ENCODE results near the gene MAVS.

Gene MAVS

DNA sequence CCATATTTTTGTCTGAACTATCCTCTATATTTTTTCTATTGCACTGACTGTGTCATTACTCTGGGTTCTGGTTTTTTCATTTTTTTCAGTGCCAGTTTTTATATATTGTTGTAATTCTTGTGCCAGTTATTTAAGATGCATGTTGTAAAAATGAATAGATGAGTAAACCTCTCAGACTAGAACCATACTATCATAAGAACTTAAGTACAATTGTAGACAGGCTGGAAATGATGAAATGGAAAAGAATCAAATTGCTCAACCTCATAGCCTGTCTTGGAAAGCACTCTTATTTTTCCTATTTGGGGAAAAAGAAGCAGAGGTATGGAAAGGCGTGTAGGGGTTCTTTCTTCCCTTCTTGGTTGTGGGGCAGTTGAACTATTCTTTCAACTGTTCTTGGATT, 72.7 kb downstream of the MAVS start:
- no peak overlapping the region for H3K4me3 Mint-ChIP-seq
- H3K4me1 Mint-ChIP-seq: no peaks in the 10 kb centered on the region
- TF ChIP-seq, protein P1, sequence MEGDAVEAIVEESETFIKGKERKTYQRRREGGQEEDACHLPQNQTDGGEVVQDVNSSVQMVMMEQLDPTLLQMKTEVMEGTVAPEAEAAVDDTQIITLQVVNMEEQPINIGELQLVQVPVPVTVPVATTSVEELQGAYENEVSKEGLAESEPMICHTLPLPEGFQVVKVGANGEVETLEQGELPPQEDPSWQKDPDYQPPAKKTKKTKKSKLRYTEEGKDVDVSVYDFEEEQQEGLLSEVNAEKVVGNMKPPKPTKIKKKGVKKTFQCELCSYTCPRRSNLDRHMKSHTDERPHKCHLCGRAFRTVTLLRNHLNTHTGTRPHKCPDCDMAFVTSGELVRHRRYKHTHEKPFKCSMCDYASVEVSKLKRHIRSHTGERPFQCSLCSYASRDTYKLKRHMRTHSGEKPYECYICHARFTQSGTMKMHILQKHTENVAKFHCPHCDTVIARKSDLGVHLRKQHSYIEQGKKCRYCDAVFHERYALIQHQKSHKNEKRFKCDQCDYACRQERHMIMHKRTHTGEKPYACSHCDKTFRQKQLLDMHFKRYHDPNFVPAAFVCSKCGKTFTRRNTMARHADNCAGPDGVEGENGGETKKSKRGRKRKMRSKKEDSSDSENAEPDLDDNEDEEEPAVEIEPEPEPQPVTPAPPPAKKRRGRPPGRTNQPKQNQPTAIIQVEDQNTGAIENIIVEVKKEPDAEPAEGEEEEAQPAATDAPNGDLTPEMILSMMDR (IDR thresholded peaks at IDR 0.05; ENCODE audit: unreplicated experiment in 3 of 3): no peak
- H3K27me3 Mint-ChIP-seq (ENCODE audit: low read depth): no peaks in the 10 kb centered on the region
- H3K9me3 Mint-ChIP-seq: no peaks in the 10 kb centered on the region
- peaks cover 77% of the 10 kb centered on the region for H3K36me3 Mint-ChIP-seq (ENCODE audit: low read depth)
- no peak overlapping the region for H3K27ac Mint-ChIP-seq

DNA sequence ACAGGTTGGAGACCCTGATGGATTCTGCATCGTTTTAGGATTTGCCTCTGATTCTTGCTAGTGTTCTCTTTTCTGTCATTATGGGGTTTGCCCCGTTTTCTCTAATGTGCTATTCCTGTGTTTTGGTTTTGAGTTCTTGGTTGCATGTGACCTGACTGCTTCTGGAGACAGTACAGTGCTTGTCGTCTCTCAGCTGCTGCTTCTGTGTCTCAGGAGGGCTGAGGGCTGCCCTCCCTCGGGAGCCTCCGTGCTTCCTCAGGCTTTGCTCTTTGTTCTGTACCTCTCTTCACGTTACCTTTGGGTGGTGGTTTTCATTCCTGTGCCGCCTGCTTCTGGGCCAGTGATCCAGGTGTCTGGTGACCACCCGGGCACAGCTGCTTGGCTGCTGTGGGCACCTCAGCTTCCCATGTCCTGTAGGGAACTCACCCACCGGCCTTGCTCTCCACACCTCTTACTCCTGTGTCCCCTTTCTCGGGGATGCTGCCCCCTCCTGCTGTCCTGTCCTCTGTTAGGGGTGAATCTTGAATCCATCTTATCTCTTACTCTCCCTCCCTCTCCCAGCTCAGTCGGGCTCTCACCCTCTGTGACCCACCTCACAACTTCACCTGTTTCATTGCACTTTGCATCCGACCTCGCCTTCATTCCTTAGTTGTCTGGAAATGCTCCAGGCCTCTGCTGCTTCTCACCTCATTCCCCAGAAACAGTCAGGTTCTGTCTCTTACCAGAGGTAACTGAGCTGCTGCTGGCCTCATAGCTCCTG, 75.8 kb downstream of the MAVS start:
- H3K4me3 Mint-ChIP-seq: no peak overlapping the region
- H3K9me3 Mint-ChIP-seq: no peaks in the 10 kb centered on the region
- peaks cover 13% of the 10 kb centered on the region for H3K4me1 Mint-ChIP-seq
- H3K27me3 Mint-ChIP-seq (ENCODE audit: low read depth): no peaks in the 10 kb centered on the region
- TF ChIP-seq, protein P1 (IDR thresholded peaks at IDR 0.05; ENCODE audit: unreplicated experiment in 3 of 3): no peak
- peaks cover 65% of the 10 kb centered on the region for H3K36me3 Mint-ChIP-seq (ENCODE audit: low read depth)
- H3K27ac Mint-ChIP-seq: no peak overlapping the region

DNA sequence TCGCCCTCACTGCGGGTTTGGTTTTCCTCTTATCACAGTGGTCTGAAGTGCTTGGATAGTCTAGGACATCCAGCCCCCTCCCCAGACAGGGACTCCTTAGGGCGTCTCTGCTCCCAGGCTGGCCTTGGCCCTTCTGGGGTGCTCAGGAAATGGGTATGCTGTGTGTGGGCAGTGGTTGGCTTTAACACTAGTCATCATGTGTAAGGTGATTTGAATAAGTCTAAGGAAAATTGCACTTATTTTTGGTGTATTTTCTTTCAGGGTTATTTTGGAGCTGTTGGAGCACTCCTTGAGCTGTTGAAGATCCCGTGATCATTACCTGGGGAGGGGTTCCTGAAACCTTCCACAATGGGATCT, 76.3 kb downstream of the MAVS start:
- no peak overlapping the region for H3K27ac Mint-ChIP-seq
- TF ChIP-seq, protein P1 (IDR thresholded peaks at IDR 0.05; ENCODE audit: unreplicated experiment in 3 of 3): no peak
- peaks cover 64% of the 10 kb centered on the region for H3K36me3 Mint-ChIP-seq (ENCODE audit: low read depth)
- H3K9me3 Mint-ChIP-seq: no peaks in the 10 kb centered on the region
- H3K4me1 Mint-ChIP-seq: peaks cover 18% of the 10 kb centered on the region
- no peak overlapping the region for H3K4me3 Mint-ChIP-seq
- H3K27me3 Mint-ChIP-seq (ENCODE audit: low read depth): no peaks in the 10 kb centered on the region

DNA sequence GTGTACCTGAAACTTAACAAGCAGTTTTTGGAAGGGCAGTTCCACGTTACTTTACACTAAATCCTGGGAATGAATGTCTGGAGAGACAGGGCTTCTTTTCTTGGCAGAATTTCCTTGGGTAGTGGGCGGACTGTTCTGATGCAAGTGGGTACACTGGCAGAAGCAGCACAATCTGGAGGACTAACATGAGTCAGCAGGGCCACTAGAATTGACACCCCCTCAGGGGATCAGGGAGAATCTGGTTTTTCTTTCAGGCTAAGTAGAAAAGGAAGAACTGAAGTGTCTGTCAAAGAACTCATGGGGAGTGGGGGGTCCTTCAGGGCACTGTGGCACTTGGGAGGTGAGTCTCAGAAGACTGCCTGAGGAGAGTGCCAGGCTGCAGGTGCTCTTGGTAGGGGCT, 77.2 kb downstream of the MAVS start:
- TF ChIP-seq, protein P1 (IDR thresholded peaks at IDR 0.05; ENCODE audit: unreplicated experiment in 3 of 3): no peak
- no peak overlapping the region for H3K4me3 Mint-ChIP-seq

DNA sequence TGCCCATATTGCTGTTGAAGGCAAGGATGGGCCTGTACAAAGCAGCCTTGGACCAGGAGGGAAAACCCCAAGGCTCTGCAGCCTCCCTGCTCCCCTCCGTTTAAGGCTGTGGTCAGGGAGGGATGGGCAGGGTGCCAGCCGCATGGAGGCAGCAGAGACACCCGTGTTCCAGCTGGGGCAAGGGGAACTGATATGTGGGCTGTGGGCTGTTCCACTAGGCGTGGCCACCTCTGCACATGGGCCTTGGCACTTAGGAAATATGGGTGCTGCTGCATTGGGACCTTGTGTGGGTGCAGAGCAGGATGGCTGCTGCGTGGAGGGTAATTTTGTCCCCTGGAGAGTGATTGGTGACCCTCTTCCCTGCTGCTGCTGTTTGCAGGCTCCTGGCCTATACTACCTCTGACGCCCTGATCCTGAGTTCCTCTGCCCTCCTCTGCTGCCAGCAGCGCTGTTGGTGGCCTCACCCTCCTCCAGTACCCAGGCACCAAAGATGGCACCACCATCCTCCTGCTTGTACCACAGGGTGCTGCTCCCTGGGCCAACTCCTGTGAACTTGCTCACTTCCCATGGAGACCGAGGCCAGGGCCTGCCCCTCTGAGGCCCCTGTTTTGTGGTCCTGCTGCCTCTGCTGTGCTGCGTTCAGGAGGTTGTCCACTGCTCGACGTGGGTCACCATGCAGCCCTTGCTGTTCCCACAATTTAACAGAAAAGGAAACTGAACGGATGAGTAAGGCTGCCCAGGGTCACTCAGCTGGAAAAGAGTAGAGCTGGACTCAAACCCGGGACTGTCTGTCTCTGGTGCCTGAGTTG, 77.9 kb downstream of the MAVS start:
- H3K27me3 Mint-ChIP-seq (ENCODE audit: low read depth): peaks cover 3% of the 10 kb centered on the region
- H3K4me1 Mint-ChIP-seq: peaks cover 24% of the 10 kb centered on the region
- peaks cover 52% of the 10 kb centered on the region for H3K36me3 Mint-ChIP-seq (ENCODE audit: low read depth)
- H3K27ac Mint-ChIP-seq: peak overlapping the region in 1 of 3 experiments; percentile 69
- TF ChIP-seq, protein P1 (IDR thresholded peaks at IDR 0.05; ENCODE audit: unreplicated experiment in 3 of 3): no peak
- H3K4me3 Mint-ChIP-seq: no peak overlapping the region
- H3K9me3 Mint-ChIP-seq: no peaks in the 10 kb centered on the region

More for the DNA sequence above, 77.2 kb downstream of the MAVS start:
- Mint-ChIP-seq H3K27ac (no peak overlapping the region), H3K36me3 (ENCODE audit: low read depth) (peaks cover 58% of the 10 kb centered on the region), H3K9me3 (no peaks in the 10 kb centered on the region), H3K27me3 (ENCODE audit: low read depth) (peaks cover 3% of the 10 kb centered on the region), H3K4me1 (peaks cover 22% of the 10 kb centered on the region)

Data from nephron (organoid).